Fibroblast of mammary gland (primary cell): ENCODE data around the gene SLC35E3.
A peak's percentile ranks its signal among the peaks of the same experiment; 100 is the strongest.

Experiments
- DNase-seq: peaks from one replicate; pipeline ENCODE4 v3.0.0-alpha.2; 2010; ENCODE audit warnings: low read depth
- H3K4me3 ChIP-seq: 2 replicates; pipeline ENCODE4 v1.5.1; 2011; ENCODE audit warnings: low read depth, mild to moderate bottlenecking, low read length, moderate library complexity; ENCODE audit not compliant: control insufficient read depth
- TF ChIP-seq, protein P1 (sequence below): conservative IDR thresholded peaks from 2 replicates; pipeline ENCODE4 v1.5.1; 2011; ENCODE audit warnings: low read depth, low read length, inconsistent platforms; ENCODE audit not compliant: control insufficient read depth, insufficient read depth

The SLC35E3 gene

DNA sequence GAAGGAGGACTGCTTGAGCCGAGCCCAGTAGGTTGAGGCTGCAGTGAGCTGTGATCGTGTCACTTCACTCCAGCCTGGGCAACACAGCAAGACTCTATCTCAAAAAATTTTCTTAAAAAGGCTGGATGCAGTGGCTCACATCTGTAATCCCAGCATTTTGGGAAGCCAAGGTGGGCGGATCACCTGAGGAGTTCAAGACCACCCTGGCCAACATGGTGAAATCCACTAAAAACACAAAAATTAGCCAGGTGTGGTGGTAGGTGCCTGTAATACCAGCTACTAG is 44.9 kb downstream of the SLC35E3 start:
- no peak overlapping the region for H3K4me3 ChIP-seq
- TF ChIP-seq, protein P1, sequence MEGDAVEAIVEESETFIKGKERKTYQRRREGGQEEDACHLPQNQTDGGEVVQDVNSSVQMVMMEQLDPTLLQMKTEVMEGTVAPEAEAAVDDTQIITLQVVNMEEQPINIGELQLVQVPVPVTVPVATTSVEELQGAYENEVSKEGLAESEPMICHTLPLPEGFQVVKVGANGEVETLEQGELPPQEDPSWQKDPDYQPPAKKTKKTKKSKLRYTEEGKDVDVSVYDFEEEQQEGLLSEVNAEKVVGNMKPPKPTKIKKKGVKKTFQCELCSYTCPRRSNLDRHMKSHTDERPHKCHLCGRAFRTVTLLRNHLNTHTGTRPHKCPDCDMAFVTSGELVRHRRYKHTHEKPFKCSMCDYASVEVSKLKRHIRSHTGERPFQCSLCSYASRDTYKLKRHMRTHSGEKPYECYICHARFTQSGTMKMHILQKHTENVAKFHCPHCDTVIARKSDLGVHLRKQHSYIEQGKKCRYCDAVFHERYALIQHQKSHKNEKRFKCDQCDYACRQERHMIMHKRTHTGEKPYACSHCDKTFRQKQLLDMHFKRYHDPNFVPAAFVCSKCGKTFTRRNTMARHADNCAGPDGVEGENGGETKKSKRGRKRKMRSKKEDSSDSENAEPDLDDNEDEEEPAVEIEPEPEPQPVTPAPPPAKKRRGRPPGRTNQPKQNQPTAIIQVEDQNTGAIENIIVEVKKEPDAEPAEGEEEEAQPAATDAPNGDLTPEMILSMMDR: no peak
- DNase-seq: no peak

DNA sequence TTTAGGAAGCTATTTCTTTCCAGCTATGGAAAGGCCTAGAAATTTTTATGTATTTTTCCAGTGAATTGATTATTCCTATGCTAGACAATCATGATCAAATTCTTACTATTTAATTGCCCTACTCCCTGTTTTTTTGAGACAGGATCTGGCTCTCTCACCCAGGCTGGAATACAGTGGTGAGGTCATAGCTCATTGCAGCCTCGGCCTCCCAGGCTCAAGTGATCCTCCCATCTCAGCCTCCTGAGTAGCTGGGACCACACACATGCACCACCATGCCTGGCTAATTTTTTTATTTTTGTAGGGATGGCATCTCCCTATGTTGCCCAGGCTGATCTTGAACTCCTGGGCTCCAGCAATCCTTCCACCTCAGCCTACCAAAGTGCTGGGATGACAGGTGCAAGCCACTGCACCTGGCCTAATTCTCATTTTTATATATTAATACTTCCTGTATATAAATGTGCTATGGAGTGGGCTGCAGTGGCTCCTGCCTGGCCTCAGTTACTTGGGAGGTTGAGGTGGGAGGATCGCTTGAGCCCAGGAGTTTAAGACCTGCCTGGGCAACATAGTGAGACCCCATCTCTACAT is 46.0 kb downstream of the SLC35E3 start:
- DNase-seq: no peak
- TF ChIP-seq, protein P1: no peak
- H3K4me3 ChIP-seq: no peak overlapping the region

DNA sequence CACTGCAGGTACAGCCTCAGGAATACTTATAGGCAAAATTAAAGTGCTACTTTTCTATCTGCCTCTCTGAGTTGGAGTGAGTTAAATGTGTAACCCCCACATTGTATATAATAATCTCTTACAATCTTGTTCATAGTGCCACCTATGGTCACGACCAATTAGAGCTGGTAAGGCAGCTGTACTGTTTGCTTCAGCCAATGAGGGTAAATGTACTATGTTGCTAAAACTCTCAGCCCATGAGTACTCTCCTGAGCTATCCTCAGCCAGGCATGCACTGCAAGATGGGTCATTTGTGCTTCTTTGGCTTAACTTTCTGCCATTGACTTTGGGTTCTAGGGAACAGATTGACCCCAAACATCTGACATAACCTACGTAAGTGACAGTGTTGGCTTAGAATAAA is 47.0 kb downstream of the SLC35E3 start:
- DNase-seq: peak; percentile 47

DNA sequence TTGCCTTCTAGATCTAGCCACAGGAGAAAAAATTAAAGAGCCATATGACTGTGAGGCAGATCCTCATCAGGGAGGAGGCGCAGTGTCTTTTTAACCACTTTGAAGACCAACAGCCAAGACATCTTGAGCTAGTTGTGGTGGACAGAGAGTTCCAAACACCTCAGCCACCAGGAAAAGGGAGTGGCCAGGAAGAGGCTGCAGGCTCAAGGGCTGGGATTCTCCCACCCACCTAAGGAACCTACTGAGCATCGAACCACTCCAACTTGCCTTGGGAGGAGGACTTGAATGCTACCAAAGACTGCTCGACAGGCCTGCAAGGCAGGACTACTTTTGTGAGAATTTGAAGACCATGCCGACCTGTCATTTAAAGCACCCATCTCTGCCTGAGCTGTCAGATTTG is 47.5 kb downstream of the SLC35E3 start:
- DNase-seq: no peak
- TF ChIP-seq, protein P1: no peak
- no peak overlapping the region for H3K4me3 ChIP-seq

More for the DNA sequence above, 47.0 kb downstream of the SLC35E3 start:
- H3K4me3 ChIP-seq: no peak overlapping the region
- TF ChIP-seq, protein P1: no peak

DNA sequence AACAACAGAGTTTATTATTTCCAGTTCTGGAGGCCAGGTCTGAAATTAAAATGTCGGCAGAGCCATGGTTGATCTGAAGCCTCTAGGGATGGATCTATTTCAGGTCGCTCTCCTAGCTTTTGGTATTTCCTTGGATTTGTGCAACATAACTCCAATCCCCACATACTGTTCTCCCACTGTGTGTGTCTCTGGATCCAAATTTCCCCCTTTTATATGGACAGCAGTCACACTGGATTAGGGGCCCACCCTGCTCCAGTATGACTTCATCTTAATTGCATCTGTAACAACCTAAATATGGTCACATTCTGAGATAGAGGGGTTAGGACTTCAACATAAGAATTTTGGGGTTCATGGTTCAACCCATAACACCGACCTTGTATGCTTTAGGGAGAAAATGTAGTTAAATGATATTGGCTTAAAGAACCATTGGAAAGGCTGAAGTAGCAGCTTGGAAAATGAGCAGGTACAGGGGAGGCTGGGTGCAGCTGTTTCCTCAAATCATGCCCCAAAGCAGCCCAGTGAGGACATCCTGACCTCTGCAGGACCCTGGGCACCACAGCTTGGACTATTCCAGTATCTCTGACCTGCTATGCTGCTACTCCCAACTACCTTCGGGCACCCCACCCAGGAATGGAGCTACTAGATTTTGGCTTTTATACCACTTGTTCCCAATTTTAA is 48.1 kb downstream of the SLC35E3 start:
- TF ChIP-seq, protein P1: no peak
- H3K4me3 ChIP-seq: no peak overlapping the region
- DNase-seq: no peak

DNA sequence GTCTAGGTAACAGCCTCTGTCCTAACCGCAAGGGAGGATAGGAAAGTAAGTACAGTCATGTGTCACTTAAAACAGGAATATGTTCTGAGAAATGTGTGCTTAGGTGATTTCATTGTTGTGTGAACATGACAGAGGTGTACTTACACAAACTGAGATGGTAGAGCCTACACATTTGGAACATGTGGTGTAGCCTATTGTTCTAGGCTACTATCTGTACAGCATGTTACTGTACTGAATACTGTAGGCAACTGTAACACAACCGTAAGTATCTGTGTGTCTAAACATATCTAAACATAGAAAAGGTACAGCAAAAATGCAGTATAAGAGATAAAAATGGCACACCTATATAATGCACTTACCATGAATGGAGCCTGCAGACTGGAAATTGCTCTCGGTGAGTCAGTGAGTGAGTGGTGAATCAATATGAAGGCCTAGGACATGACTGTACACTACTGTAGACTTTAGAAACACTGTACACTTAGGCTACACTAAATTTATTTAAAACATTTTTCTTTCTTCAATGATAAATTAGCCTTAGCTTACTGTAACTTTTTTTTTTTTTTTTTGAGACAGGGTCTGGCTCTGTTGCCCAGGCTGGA is 48.8 kb downstream of the SLC35E3 start:
- peak; percentile 76 for DNase-seq
- TF ChIP-seq, protein P1: no peak
- H3K4me3 ChIP-seq: no peak overlapping the region

DNA sequence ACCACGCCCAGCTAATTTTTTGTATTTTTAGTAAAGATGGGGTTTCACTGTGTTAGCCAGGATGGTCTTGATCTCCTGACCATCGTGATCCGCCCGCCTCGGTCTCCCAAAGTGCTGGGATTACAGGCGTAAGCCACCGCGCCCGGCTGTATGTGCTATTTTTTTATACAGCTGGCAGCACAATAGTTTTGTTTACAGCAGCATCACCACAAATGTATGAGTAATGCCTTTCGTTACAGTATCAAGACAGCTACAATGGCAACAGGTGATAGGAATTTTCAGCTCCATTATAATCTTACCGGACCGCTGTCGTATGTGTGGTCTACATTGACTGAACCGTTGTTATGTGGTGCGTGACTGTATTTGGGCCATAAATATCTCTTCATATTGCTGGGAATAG is 50.4 kb downstream of the SLC35E3 start:
- TF ChIP-seq, protein P1: no peak
- no peak for DNase-seq
- H3K4me3 ChIP-seq: no peak overlapping the region
